K562 (cell line): ENCODE results near the gene PHAX. TPM values are rescaled to one million over a fixed set of nuclear protein-coding genes. Genes with fewer than 3 reads are reported as not detected.

Source experiments
- E2F8 ChIP-seq: fragments of 450-650 bp; IDR thresholded peaks from 2 replicates; pipeline ENCODE4 v1.7.1; 2018; ENCODE audit warnings: mild to moderate bottlenecking, low read depth; ENCODE audit not compliant: partially characterized antibody
- ETS2 ChIP-seq: IDR thresholded peaks from 2 replicates; pipeline ENCODE4 v1.6.1; 2016; ENCODE audit warnings: borderline replicate concordance, missing genetic modification characterization, mild to moderate bottlenecking, moderate library complexity, missing compliant biosample characterization; ENCODE audit not compliant: poor library complexity, severe bottlenecking
- HMBOX1 ChIP-seq: sonication (generic); IDR thresholded peaks from 2 replicates; pipeline ENCODE4 v1.6.1; 2016
- KLF13 ChIP-seq: fragments of 450-650 bp; IDR thresholded peaks from 2 replicates; pipeline ENCODE4 v1.6.1; 2016; ENCODE audit warnings: missing genetic modification characterization, low read depth, mild to moderate bottlenecking, missing compliant biosample characterization, moderate library complexity, borderline replicate concordance
- MTA2 ChIP-seq: fragments of 450-650 bp; IDR thresholded peaks from 2 replicates; pipeline ENCODE4 v1.6.1; 2016; ENCODE audit warnings: low read depth
- NONO ChIP-seq, 2 experiments: fragments of 200-400 bp in 1 of 2; fragments of 450-650 bp in 1 of 2; formaldehyde crosslinking in 1 of 2; IDR thresholded peaks; 2 replicates each; pipeline ENCODE4 v1.6.1; 2017; ENCODE audit warnings: low read depth in 2 of 2, mild to moderate bottlenecking in 2 of 2, moderate library complexity in 2 of 2, low read length in 1 of 2
- PCBP1 ChIP-seq: fragments of 200-400 bp; formaldehyde crosslinking; IDR thresholded peaks from 2 replicates; pipeline ENCODE4 v1.6.1; 2018; ENCODE audit warnings: mild to moderate bottlenecking, low read depth, low read length; ENCODE audit not compliant: poor library complexity, severe bottlenecking
- PHF20 ChIP-seq: fragments of 450-650 bp; IDR thresholded peaks from 2 replicates; pipeline ENCODE4 v1.6.1; 2018; ENCODE audit not compliant: partially characterized antibody
- POLR2B ChIP-seq: fragments of 450-650 bp; IDR thresholded peaks from 2 replicates; pipeline ENCODE4 v1.6.1; 2018; ENCODE audit warnings: low read depth; ENCODE audit not compliant: partially characterized antibody
- SRF ChIP-seq, 2 experiments: fragments of 250-450, 450-650 bp in 1 of 2; sonication (Bioruptor Pico) in 1 of 2; sonication (generic) in 1 of 2; formaldehyde crosslinking; IDR thresholded peaks; 2 replicates each; pipeline versions ENCODE4 v1.5.0 to v1.5.1; 2020 to 2022; ENCODE audit warnings: mild to moderate bottlenecking in 1 of 2, missing genetic modification reagents in 1 of 2
- SRSF3 ChIP-seq: fragments of 200-400 bp; formaldehyde crosslinking; IDR thresholded peaks from 2 replicates; pipeline ENCODE4 v1.6.1; 2016; ENCODE audit warnings: mild to moderate bottlenecking, low read length, moderate library complexity; ENCODE audit not compliant: insufficient read depth
- ZBTB9 ChIP-seq: fragments of 450-650 bp; formaldehyde crosslinking; IDR thresholded peaks from 2 replicates; pipeline ENCODE4 v1.4.0; 2020; ENCODE audit warnings: mild to moderate bottlenecking, moderate library complexity
- ZC3H4 ChIP-seq: sonication (generic); formaldehyde crosslinking; IDR thresholded peaks from 2 replicates; pipeline ENCODE4 v1.9.0; 2021; ENCODE audit warnings: missing genetic modification reagents, borderline replicate concordance
- polyA plus RNA-seq, 8 experiments: library from polyadenylated mRNA; depleted of rRNA in 4 of 8; stranded (reverse) in 5 of 8; unstranded in 3 of 8; fragments of >200 nt; fragmentation: Nextera tagmentation in 2 of 8; fragmentation: Illumina TruSeq in 1 of 8; extraction: Ambion mirVana in 2 of 8; extraction: Trizol in 1 of 8; gene quantifications; 2 replicates each; pipeline versions ENCODE4 v1.2.1 to v1.2.3, GENCODE V29; 2011 to 2014; ENCODE audit warnings: inconsistent platforms in 1 of 8, missing spikeins in 1 of 8
- total RNA-seq, 7 experiments: library from RNA; depleted of rRNA in 6 of 7; stranded (reverse); fragments of >200 nt in 6 of 7; fragmentation: Illumina TruSeq in 2 of 7; extraction: Trizol in 2 of 7; gene quantifications; 2 replicates each; pipeline versions ENCODE4 v1.2.1 to v1.2.3, GENCODE V29; 2011 to 2021; ENCODE audit warnings: low replicate concordance in 1 of 7
- TF ChIP-seq, protein P1 (sequence below), 2 experiments: IDR thresholded peaks in 1 of 2; conservative IDR thresholded peaks in 1 of 2; 2 replicates each; pipeline ENCODE4 v1.6.1; 2016; ENCODE audit warnings: low read depth in 2 of 2, mild to moderate bottlenecking in 1 of 2, missing compliant biosample characterization in 1 of 2, missing genetic modification characterization in 1 of 2, moderate library complexity in 1 of 2
- TF ChIP-seq, protein P2 (sequence below), 2 experiments: fragments of 450-650 bp in 1 of 2; sonication (generic) in 1 of 2; formaldehyde crosslinking in 1 of 2; IDR thresholded peaks in 1 of 2; conservative IDR thresholded peaks in 1 of 2; 2 replicates each; pipeline versions ENCODE4 v1.6.1 to v1.8.1; 2016 to 2023; ENCODE audit warnings: mild to moderate bottlenecking in 2 of 2, moderate library complexity in 2 of 2, inconsistent platforms in 1 of 2, missing genetic modification reagents in 1 of 2

The PHAX gene
- total and polyA plus RNA-seq, 9 of the 15 experiments (the other 6 are each of a cell fraction or from before 2014, with no cell fraction given) = 20.2 to 59.8 (median 43.5) TPM

GRCh38 chr5:126600631-126601511 lies at the start of gene PHAX (continued):
- TF ChIP-seq, protein P1, sequence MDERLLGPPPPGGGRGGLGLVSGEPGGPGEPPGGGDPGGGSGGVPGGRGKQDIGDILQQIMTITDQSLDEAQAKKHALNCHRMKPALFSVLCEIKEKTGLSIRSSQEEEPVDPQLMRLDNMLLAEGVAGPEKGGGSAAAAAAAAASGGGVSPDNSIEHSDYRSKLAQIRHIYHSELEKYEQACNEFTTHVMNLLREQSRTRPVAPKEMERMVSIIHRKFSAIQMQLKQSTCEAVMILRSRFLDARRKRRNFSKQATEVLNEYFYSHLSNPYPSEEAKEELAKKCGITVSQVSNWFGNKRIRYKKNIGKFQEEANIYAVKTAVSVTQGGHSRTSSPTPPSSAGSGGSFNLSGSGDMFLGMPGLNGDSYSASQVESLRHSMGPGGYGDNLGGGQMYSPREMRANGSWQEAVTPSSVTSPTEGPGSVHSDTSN (CRISPR knock-in tag; IDR thresholded peaks at IDR 0.05; ENCODE audit: low read depth) = no peak
- TF ChIP-seq, protein P1 (tag; conservative IDR thresholded peaks at IDR 0.05; ENCODE audit: low read depth) = no peak
- TF ChIP-seq PCBP1 = peak; percentile 77
- no peak for TF ChIP-seq MTA2
- TF ChIP-seq, protein P2, sequence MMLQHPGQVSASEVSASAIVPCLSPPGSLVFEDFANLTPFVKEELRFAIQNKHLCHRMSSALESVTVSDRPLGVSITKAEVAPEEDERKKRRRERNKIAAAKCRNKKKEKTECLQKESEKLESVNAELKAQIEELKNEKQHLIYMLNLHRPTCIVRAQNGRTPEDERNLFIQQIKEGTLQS (IDR thresholded peaks at IDR 0.05) = no peak
- TF ChIP-seq, protein P2 (CRISPR knock-in tag; conservative IDR thresholded peaks at IDR 0.05) = 0 out of 2 replicates have a peak, but pooled peaks have one; percentile 48
- TF ChIP-seq ZBTB9 (CRISPR knock-in tag) = peak; percentile 68
- TF ChIP-seq E2F8 = peak; percentile 84
- no peak for TF ChIP-seq ZC3H4 (CRISPR knock-in tag)
- no peak for TF ChIP-seq ETS2 (tag)
- TF ChIP-seq SRSF3 = no peak
- no peak for TF ChIP-seq KLF13 (tag)
- TF ChIP-seq HMBOX1 = no peak
- peak; percentile 90 for TF ChIP-seq PHF20
- TF ChIP-seq SRF (CRISPR knock-in tag; IDR thresholded peaks at IDR 0.05) = peak in 1 of 2 experiments; percentile 32; a peak in 1 of 4 replicates
- TF ChIP-seq NONO (IDR thresholded peaks at IDR 0.05; ENCODE audit: low read depth in 2 of 2, low read length in 1 of 2) = peak; percentile 57 to 63; a peak in 2 of 4 replicates
- peak; percentile 87 for TF ChIP-seq POLR2B
